ENCODE measurements around the gene ACSF3.

DNA sequence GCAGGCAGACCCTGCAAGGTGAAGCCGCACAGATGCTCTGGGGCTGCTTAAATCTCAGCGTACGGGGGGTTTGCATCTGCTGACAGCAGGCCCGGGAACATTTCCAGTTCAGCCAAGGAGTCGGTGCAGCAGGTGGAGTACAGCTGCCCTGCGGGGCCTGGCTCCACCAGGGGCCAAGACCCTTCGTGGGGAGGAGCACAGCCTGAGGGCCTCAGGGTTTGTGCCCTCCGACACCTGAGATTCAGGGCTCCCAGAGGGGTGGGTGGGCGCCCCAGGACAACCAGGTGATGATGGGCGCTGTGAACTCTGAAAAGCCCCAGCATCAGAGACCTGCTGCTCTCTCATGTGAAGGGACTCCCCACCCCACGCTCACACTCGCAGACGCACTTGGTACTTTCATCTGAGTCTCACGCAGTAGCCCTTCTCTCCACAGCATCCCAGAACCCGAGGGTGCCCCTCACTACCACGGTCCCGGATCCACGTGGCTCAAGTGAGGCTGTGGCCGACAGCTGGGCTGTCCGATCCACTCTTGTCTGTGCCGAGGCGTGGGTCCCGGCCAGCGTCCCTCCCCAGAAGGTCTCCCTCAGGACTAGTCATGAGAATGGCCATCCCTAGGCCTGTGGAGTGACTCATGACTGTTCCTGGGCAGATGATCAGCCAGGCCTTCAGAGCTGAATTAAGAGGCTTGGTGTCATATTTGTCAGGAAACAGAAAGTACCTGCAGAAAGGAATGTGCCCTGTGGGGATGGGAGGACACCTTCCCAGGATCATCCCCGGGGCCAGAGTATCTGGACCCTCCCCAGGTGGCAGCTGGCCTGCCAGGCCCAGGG, 29.6 kb downstream of the ACSF3 start:
- TF ChIP-seq, protein P1, sequence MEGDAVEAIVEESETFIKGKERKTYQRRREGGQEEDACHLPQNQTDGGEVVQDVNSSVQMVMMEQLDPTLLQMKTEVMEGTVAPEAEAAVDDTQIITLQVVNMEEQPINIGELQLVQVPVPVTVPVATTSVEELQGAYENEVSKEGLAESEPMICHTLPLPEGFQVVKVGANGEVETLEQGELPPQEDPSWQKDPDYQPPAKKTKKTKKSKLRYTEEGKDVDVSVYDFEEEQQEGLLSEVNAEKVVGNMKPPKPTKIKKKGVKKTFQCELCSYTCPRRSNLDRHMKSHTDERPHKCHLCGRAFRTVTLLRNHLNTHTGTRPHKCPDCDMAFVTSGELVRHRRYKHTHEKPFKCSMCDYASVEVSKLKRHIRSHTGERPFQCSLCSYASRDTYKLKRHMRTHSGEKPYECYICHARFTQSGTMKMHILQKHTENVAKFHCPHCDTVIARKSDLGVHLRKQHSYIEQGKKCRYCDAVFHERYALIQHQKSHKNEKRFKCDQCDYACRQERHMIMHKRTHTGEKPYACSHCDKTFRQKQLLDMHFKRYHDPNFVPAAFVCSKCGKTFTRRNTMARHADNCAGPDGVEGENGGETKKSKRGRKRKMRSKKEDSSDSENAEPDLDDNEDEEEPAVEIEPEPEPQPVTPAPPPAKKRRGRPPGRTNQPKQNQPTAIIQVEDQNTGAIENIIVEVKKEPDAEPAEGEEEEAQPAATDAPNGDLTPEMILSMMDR (tag by site-specific recombination; IDR thresholded peaks at IDR 0.05) = no peak
- TF ChIP-seq OSR2 (tag by site-specific recombination; IDR thresholded peaks at IDR 0.05) (no peak), ZNF560 (tag by site-specific recombination; IDR thresholded peaks at IDR 0.05; ENCODE audit: borderline replicate concordance) (no peak), ZNF768 (tag by site-specific recombination; IDR thresholded peaks at IDR 0.05) (no peak), ZBTB7A (tag by site-specific recombination; IDR thresholded peaks at IDR 0.05; ENCODE audit: low read depth) (no peak), MYNN (tag by site-specific recombination; IDR thresholded peaks at IDR 0.05; ENCODE audit: borderline replicate concordance) (no peak), ZNF274 (IDR thresholded peaks at IDR 0.05; ENCODE audit: low read length) (no peak), ZNF274 (tag by site-specific recombination; IDR thresholded peaks at IDR 0.05; ENCODE audit: borderline replicate concordance) (no peak), PATZ1 (tag by site-specific recombination; IDR thresholded peaks at IDR 0.05) (no peak), SETDB1 (IDR thresholded peaks at IDR 0.05; ENCODE audit: insufficient read length, low read length) (no peak), ZNF24 (tag by site-specific recombination; IDR thresholded peaks at IDR 0.05) (no peak)
- TF ChIP-seq, protein P2, sequence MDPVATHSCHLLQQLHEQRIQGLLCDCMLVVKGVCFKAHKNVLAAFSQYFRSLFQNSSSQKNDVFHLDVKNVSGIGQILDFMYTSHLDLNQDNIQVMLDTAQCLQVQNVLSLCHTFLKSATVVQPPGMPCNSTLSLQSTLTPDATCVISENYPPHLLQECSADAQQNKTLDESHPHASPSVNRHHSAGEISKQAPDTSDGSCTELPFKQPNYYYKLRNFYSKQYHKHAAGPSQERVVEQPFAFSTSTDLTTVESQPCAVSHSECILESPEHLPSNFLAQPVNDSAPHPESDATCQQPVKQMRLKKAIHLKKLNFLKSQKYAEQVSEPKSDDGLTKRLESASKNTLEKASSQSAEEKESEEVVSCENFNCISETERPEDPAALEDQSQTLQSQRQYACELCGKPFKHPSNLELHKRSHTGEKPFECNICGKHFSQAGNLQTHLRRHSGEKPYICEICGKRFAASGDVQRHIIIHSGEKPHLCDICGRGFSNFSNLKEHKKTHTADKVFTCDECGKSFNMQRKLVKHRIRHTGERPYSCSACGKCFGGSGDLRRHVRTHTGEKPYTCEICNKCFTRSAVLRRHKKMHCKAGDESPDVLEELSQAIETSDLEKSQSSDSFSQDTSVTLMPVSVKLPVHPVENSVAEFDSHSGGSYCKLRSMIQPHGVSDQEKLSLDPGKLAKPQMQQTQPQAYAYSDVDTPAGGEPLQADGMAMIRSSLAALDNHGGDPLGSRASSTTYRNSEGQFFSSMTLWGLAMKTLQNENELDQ (tag by site-specific recombination; IDR thresholded peaks at IDR 0.05; ENCODE audit: low read depth) = no peak
- TF ChIP-seq, protein P3, sequence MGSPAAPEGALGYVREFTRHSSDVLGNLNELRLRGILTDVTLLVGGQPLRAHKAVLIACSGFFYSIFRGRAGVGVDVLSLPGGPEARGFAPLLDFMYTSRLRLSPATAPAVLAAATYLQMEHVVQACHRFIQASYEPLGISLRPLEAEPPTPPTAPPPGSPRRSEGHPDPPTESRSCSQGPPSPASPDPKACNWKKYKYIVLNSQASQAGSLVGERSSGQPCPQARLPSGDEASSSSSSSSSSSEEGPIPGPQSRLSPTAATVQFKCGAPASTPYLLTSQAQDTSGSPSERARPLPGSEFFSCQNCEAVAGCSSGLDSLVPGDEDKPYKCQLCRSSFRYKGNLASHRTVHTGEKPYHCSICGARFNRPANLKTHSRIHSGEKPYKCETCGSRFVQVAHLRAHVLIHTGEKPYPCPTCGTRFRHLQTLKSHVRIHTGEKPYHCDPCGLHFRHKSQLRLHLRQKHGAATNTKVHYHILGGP (tag by site-specific recombination; IDR thresholded peaks at IDR 0.05) = no peak
- TF ChIP-seq, protein P4, sequence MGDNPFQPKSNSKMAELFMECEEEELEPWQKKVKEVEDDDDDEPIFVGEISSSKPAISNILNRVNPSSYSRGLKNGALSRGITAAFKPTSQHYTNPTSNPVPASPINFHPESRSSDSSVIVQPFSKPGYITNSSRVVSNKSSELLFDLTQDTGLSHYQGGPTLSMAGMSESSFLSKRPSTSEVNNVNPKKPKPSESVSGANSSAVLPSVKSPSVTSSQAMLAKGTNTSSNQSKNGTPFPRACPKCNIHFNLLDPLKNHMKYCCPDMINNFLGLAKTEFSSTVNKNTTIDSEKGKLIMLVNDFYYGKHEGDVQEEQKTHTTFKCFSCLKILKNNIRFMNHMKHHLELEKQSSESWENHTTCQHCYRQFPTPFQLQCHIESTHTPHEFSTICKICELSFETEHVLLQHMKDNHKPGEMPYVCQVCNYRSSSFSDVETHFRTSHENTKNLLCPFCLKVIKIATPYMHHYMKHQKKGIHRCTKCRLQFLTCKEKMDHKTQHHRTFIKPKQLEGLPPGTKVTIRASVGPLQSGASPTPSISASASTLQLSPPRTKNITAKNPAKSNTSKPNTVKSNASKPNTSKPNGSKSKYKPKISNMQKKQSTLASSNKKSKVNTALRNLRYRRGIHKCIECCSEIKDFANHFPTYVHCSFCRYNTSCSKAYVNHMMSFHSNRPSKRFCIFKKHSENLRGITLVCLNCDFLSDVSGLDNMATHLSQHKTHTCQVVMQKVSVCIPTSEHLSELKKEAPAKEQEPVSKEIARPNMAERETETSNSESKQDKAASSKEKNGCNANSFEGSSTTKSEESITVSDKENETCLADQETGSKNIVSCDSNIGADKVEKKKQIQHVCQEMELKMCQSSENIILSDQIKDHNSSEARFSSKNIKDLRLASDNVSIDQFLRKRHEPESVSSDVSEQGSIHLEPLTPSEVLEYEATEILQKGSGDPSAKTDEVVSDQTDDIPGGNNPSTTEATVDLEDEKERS (tag by site-specific recombination; IDR thresholded peaks at IDR 0.05) = no peak
